Measurements from ENCODE around the gene MYMK.

MYMK gene

DNA sequence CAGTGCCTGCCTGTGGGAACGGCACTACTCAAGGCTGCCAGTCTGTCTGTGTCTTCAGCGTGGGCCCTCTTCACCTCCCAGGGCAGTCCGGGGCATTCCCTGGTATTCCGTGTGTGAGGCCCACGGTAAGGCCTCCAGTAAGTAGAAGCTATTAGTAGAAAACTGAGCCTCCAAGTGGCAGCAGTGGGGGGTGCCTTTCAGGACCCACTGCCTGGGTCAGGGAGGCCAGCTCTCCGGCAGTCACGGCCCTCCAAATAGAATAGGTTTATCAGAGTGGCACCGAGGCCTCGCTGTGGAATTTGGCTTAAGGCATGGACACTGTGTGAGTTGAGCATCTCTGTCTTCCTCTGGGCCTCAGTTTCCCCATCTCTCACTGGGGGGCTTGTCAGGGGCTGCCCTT, 32.8 kb upstream of the MYMK start:
- ChIA-PET CTCF (no interaction called here), POLR2A (no interaction called here)
- no peak for DNase-seq (ENCODE audit: extremely low spot score)
- TF ChIP-seq PKNOX1 (IDR thresholded peaks at IDR 0.05) (no peak), L3MBTL2 (conservative IDR thresholded peaks at IDR 0.05) (no peak), SP1 (IDR thresholded peaks at IDR 0.05) (no peak)

DNA sequence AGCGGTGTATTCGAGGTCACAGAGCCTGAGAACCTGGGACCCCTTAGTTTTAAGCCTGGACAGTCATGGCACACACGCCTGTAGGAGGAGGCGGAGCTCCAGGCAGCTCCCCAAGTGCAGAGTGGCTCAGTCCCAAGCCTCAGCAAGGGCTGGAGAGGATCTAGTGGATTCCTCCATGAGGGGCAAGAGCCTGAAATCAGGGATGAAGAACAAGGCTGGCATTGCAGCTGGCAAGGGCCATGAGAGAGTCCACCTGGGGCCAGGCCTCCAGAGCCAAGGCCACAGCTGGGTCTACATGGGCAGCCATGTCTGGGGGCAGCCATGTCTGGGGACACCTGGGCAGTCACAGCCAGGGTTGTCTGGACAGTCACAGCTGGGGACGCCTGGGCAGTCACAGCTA, 31.6 kb upstream of the MYMK start:
- ChIA-PET CTCF (no interaction called here), POLR2A (no interaction called here)
- TF ChIP-seq SP1 (IDR thresholded peaks at IDR 0.05): no peak
- no peak for TF ChIP-seq BHLHE40 (IDR thresholded peaks at IDR 0.05; ENCODE audit: borderline replicate concordance)
- no peak for TF ChIP-seq ARNT (IDR thresholded peaks at IDR 0.05)
- no peak for TF ChIP-seq ZNF384 (IDR thresholded peaks at IDR 0.05)
- DNase-seq (ENCODE audit: extremely low spot score): no peak

- POLR2A ChIA-PET: no interaction called here
- no peak for DNase-seq (ENCODE audit: extremely low spot score)
- no peak for TF ChIP-seq CTBP1 (IDR thresholded peaks at IDR 0.05; ENCODE audit: borderline replicate concordance)
- no peak for TF ChIP-seq PKNOX1 (IDR thresholded peaks at IDR 0.05)
- no peak for TF ChIP-seq BHLHE40 (IDR thresholded peaks at IDR 0.05; ENCODE audit: borderline replicate concordance)
- TF ChIP-seq FOXA1 (IDR thresholded peaks at IDR 0.05): no peak
- no peak for TF ChIP-seq FOXK2 (IDR thresholded peaks at IDR 0.05)
- TF ChIP-seq TARDBP (IDR thresholded peaks at IDR 0.05): no peak
- no peak for TF ChIP-seq LEF1 (IDR thresholded peaks at IDR 0.05; ENCODE audit: borderline replicate concordance)
- TF ChIP-seq ELF4 (IDR thresholded peaks at IDR 0.05): no peak
- TF ChIP-seq SP1 (IDR thresholded peaks at IDR 0.05): no peak
- no peak for TF ChIP-seq FOXM1 (IDR thresholded peaks at IDR 0.05; ENCODE audit: borderline replicate concordance)
- no peak for TF ChIP-seq HDGF (IDR thresholded peaks at IDR 0.05; ENCODE audit: borderline replicate concordance)
- no peak for TF ChIP-seq L3MBTL2 (conservative IDR thresholded peaks at IDR 0.05)
- TF ChIP-seq NFRKB (IDR thresholded peaks at IDR 0.05): no peak
- CTCF ChIA-PET: no interaction called here
Observed at GRCh38 chr9:133554729-133555128, 30.0 kb upstream of the MYMK start.

GRCh38 chr9:133553973-133554713, 29.4 kb upstream of the MYMK start:
- TF ChIP-seq ARNT (IDR thresholded peaks at IDR 0.05) (no peak), NFRKB (IDR thresholded peaks at IDR 0.05) (no peak), HDGF (IDR thresholded peaks at IDR 0.05; ENCODE audit: borderline replicate concordance) (no peak), PKNOX1 (IDR thresholded peaks at IDR 0.05) (no peak), L3MBTL2 (conservative IDR thresholded peaks at IDR 0.05) (no peak), BHLHE40 (IDR thresholded peaks at IDR 0.05; ENCODE audit: borderline replicate concordance) (no peak), TARDBP (IDR thresholded peaks at IDR 0.05) (no peak), FOXM1 (IDR thresholded peaks at IDR 0.05; ENCODE audit: borderline replicate concordance) (no peak), FOXK2 (IDR thresholded peaks at IDR 0.05) (no peak), CTBP1 (IDR thresholded peaks at IDR 0.05; ENCODE audit: borderline replicate concordance) (no peak), ZNF384 (IDR thresholded peaks at IDR 0.05) (no peak), LEF1 (IDR thresholded peaks at IDR 0.05; ENCODE audit: borderline replicate concordance) (no peak), FOXA1 (IDR thresholded peaks at IDR 0.05) (no peak), SP1 (IDR thresholded peaks at IDR 0.05) (no peak), SUZ12 (IDR thresholded peaks at IDR 0.05) (no peak), ELF4 (IDR thresholded peaks at IDR 0.05) (no peak)
- ChIA-PET CTCF (no interaction called here), POLR2A (no interaction called here)
- DNase-seq (ENCODE audit: extremely low spot score): no peak

GRCh38 chr9:133553123-133553522, 28.4 kb upstream of the MYMK start:
- TF ChIP-seq ARNT (IDR thresholded peaks at IDR 0.05): no peak
- no peak for TF ChIP-seq CTBP1 (IDR thresholded peaks at IDR 0.05; ENCODE audit: borderline replicate concordance)
- TF ChIP-seq TARDBP (IDR thresholded peaks at IDR 0.05): no peak
- no peak for TF ChIP-seq SP1 (IDR thresholded peaks at IDR 0.05)
- no peak for TF ChIP-seq FOXK2 (IDR thresholded peaks at IDR 0.05)
- no peak for TF ChIP-seq SUZ12 (IDR thresholded peaks at IDR 0.05)
- no peak for TF ChIP-seq NFRKB (IDR thresholded peaks at IDR 0.05)
- TF ChIP-seq BHLHE40 (IDR thresholded peaks at IDR 0.05; ENCODE audit: borderline replicate concordance): no peak
- no peak for TF ChIP-seq PKNOX1 (IDR thresholded peaks at IDR 0.05)
- no peak for TF ChIP-seq FOXA1 (IDR thresholded peaks at IDR 0.05)
- no peak for TF ChIP-seq LEF1 (IDR thresholded peaks at IDR 0.05; ENCODE audit: borderline replicate concordance)
- no peak for TF ChIP-seq L3MBTL2 (conservative IDR thresholded peaks at IDR 0.05)
- TF ChIP-seq HDGF (IDR thresholded peaks at IDR 0.05; ENCODE audit: borderline replicate concordance): no peak
- no peak for TF ChIP-seq FOXM1 (IDR thresholded peaks at IDR 0.05; ENCODE audit: borderline replicate concordance)
- TF ChIP-seq ELF4 (IDR thresholded peaks at IDR 0.05): no peak
- no peak for TF ChIP-seq ZNF384 (IDR thresholded peaks at IDR 0.05)
- ChIA-PET POLR2A (no interaction called here), CTCF (no interaction called here)
- no peak for DNase-seq (ENCODE audit: extremely low spot score)

DNA sequence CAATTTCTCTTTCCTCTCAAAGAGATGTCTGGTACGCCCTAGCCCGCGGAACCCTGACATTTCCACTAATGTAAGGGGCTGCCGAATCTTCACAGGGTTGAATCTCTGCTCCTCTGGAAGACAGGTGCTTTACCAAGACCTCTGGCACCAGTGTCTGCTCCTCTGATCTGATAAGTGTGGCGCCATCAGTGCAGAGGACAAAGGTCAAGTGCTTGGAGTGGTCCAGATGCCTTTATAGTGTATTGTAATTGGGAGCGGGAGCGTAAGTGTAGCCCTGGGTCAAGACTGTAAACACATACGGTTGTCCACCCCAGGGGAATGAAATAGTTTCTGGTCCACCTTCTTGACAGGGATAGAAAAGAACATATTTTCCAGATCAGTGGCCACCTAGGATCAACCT, 27.5 kb upstream of the MYMK start:
- no peak for DNase-seq (ENCODE audit: extremely low spot score)
- CTCF ChIA-PET: interaction anchor here (0.8 kb wide), 1 partner anchor 14 kb away, joined by 3 read pairs; no protein-coding TSS in a partner anchor

More for the DNA sequence above, 27.5 kb upstream of the MYMK start:
- POLR2A ChIA-PET: no interaction called here
- TF ChIP-seq FOXM1 (IDR thresholded peaks at IDR 0.05; ENCODE audit: borderline replicate concordance) (no peak), SP1 (IDR thresholded peaks at IDR 0.05) (no peak), ZNF384 (IDR thresholded peaks at IDR 0.05) (no peak)

Measured in HEK293T (cell line).